OCI-LY7 (cell line): ENCODE data around the gene NUP160. TPM values are rescaled to one million over a fixed set of nuclear protein-coding genes. Genes with fewer than 3 reads are reported as not detected.
"Not testable (repeated sequence)": the region's sequence is repeated elsewhere in the genome, so short reads cannot be mapped to it uniquely, and the experiment has no call there.

Source experiments
- BruUV-seq: library from RNA; stranded (reverse); fragments of 400-500 nt; replicated peaks from 2 replicates; lab custom pipeline; 2021; lab: Mats Ljungman, UMichigan
- CTCF ChIA-PET: fragments of 300-600 bp; sonication (Branson Sonifier 250); formaldehyde crosslinking; loops from one replicate; lab custom pipeline; 2022; ENCODE audit warnings: antibody characterized with exemption; ENCODE audit not compliant: unreplicated experiment; lab: Charles Lee
- POLR2A ChIA-PET: fragments of 300-600 bp; sonication (Branson Sonifier 250); formaldehyde crosslinking; loops from one replicate; lab custom pipeline; 2022; ENCODE audit warnings: antibody characterized with exemption; lab: Charles Lee
- DNase-seq: peaks from one replicate; pipeline ENCODE4 v3.0.0-alpha.2; 2015; ENCODE audit warnings: low spot score
- H2AFZ ChIP-seq: fragments of 200-600 bp; sonication (generic), shearing (Covaris generic); 2 replicates; pipeline ENCODE4 v1.6.1; 2014; ENCODE audit warnings: mild to moderate bottlenecking, antibody characterized with exemption, low read length, moderate library complexity
- H3K27ac ChIP-seq: fragments of 200-600 bp; sonication (generic); 2 replicates; pipeline ENCODE4 v1.5.1; 2014; ENCODE audit warnings: mixed run types, low read depth, mild to moderate bottlenecking, moderate library complexity, low read length, inconsistent platforms; ENCODE audit not compliant: poor library complexity, severe bottlenecking
- H3K36me3 ChIP-seq: fragments of 200-600 bp; sonication (generic); 2 replicates; pipeline ENCODE4 v1.6.1; 2014; ENCODE audit warnings: mild to moderate bottlenecking, antibody characterized with exemption, low read length, moderate library complexity, mixed read lengths; ENCODE audit not compliant: insufficient read depth
- H3K4me1 ChIP-seq: fragments of 200-600 bp; sonication (generic); 2 replicates; pipeline ENCODE4 v1.5.1; 2014; ENCODE audit warnings: mild to moderate bottlenecking, low read length; ENCODE audit not compliant: insufficient read depth, poor library complexity, severe bottlenecking
- H3K4me2 ChIP-seq: fragments of 200-600 bp; sonication (generic); 2 replicates; pipeline ENCODE4 v1.6.1; 2014; ENCODE audit warnings: mild to moderate bottlenecking, low read length
- H3K4me3 ChIP-seq: fragments of 200-600 bp; sonication (generic); 2 replicates; pipeline ENCODE4 v1.5.1; 2014; ENCODE audit warnings: mild to moderate bottlenecking, low read depth, low read length; ENCODE audit not compliant: poor library complexity, severe bottlenecking
- H3K79me2 ChIP-seq: fragments of 200-600 bp; sonication (generic); 2 replicates; pipeline ENCODE4 v1.6.1; 2016; ENCODE audit warnings: low read depth, mild to moderate bottlenecking, low read length, moderate library complexity, mixed read lengths; ENCODE audit not compliant: insufficient read depth
- H3K9me2 ChIP-seq: fragments of 200-600 bp; sonication (generic); 2 replicates; pipeline ENCODE4 v1.6.1; 2016; ENCODE audit warnings: mild to moderate bottlenecking, low read length, mixed read lengths; ENCODE audit not compliant: insufficient read depth
- H3K9me3 ChIP-seq: fragments of 200-600 bp; sonication (generic); 2 replicates; pipeline ENCODE4 v1.6.1; 2014; ENCODE audit warnings: mild to moderate bottlenecking, mixed run types, low read length, mixed read lengths
- H4K20me1 ChIP-seq: fragments of 200-600 bp; sonication (generic); 2 replicates; pipeline ENCODE4 v1.6.1; 2014; ENCODE audit warnings: mild to moderate bottlenecking, antibody characterized with exemption, low read length, moderate library complexity, mixed read lengths; ENCODE audit not compliant: insufficient read depth
- CTCF ChIP-seq: fragments of 200-600 bp; sonication (generic); conservative IDR thresholded peaks from 2 replicates; pipeline ENCODE4 v1.5.1; 2014; ENCODE audit warnings: mild to moderate bottlenecking, antibody characterized with exemption, low read length, moderate library complexity, mixed read lengths
- EZH2phosphoT487 ChIP-seq: fragments of 200-600 bp; sonication (generic); IDR thresholded peaks from 2 replicates; pipeline ENCODE4 v1.6.1; 2018; ENCODE audit warnings: low read depth, borderline replicate concordance, mild to moderate bottlenecking, mixed run types, antibody characterized with exemption, low read length, moderate library complexity, mixed read lengths
- intact Hi-C: fragments of 100-400 bp; cut with micrococcal nuclease; formaldehyde crosslinking; loops from one replicate; pipeline ENCODE4 v1.10.0; 2022; ENCODE audit not compliant: unreplicated experiment
- total RNA-seq, 2 experiments: library from RNA; depleted of rRNA in 1 of 2; stranded (reverse); fragments of >200 nt in 1 of 2; shearing (Covaris generic) in 1 of 2; gene quantifications; 2 replicates each; pipeline ENCODE4 v1.2.3, GENCODE V29; 2014 to 2022

Gene NUP160
- total RNA-seq, 2 experiments from 2014 or later = 32.0 to 70.6 TPM

DNA sequence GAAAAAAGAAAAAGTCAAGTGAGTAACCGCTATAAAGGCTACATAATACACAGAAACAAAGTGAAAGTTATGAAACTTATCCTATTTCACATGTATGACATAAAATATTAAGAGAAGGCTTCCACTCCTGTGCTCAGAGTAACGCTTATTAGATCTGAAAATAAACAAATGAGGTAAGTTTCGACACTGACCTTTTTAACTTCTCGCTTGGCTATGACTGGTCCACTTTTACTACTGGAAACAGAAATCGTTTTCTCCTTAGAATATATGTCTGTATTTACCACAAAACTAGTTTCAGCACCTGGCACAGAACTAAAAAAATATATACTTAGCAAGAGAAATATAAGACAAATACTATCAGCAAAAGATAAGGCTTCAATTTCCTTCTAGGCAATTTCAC lies 97.4 kb downstream of the NUP160 start:
- Histone ChIP-seq H3K4me1 (no peaks in the 10 kb centered on the region), H3K4me2 (no peak overlapping the region), H3K4me3 (no peak overlapping the region), H2AFZ (no peak overlapping the region), H3K9me3 (0 out of 2 replicates have a peak, but pooled peaks cover 3% of the 10 kb centered on the region), H3K36me3 (peaks cover 96% of the 10 kb centered on the region), H3K79me2 (peaks cover 5% of the 10 kb centered on the region; the same call in 1 of the 2 replicates), H4K20me1 (0 out of 2 replicates have a peak, but pooled peaks cover 6% of the 10 kb centered on the region), H3K9me2 (no peaks in the 10 kb centered on the region), H3K27ac (no peak overlapping the region)
- TF ChIP-seq EZH2phosphoT487 (no peak), CTCF (no peak)
- ChIA-PET CTCF (no interaction called here), POLR2A (no interaction called here)
- no peak for DNase-seq
- no TSS peak for BruUV-seq
- intact Hi-C loops = no loop called here

DNA sequence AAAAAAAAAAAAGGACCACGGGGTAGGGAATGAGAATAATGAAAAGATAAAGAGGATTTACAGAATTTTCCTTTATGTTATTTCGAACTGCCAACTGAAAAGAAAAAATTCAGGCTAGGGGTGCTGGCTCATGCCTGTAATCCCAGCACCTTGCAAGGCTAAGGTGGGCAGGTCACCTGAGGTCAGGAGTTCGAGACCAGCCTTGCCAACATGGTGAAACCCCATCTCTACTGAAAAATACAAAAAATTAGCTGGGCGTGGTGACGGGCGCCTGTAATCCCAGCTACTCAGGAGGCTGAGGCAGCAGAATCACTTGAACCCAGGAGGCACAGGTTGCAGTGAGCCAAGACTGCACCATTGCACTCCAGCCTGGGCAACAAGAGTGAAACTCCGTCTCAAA lies 105.7 kb downstream of the NUP160 start:
- H3K9me2 ChIP-seq, DNase-seq, H3K9me3 ChIP-seq, H3K4me3 ChIP-seq, H3K79me2 ChIP-seq, H3K4me1 ChIP-seq, CTCF ChIA-PET, BruUV-seq, H3K4me2 ChIP-seq, H2AFZ ChIP-seq, H4K20me1 ChIP-seq, H3K27ac ChIP-seq: not testable (repeated sequence)
- POLR2A ChIA-PET = interaction anchor here (0.9 kb wide), 1 partner anchor 27 kb away, joined by 3 read pairs; the partner anchor contains the start of gene AGBL2
- H3K36me3 ChIP-seq = peaks cover 100% of the 10 kb centered on the region
- intact Hi-C loops = loop anchor here (5.0 kb wide), 1 partner anchor 70 kb away; no protein-coding TSS in a partner anchor

GRCh38 chr11:47737817-47738216 lies 110.3 kb downstream of the NUP160 start:
- DNase-seq, H3K9me3 ChIP-seq, H2AFZ ChIP-seq, H3K4me2 ChIP-seq, H4K20me1 ChIP-seq, intact Hi-C loops, CTCF ChIA-PET, H3K27ac ChIP-seq, BruUV-seq, H3K79me2 ChIP-seq, H3K4me1 ChIP-seq, H3K4me3 ChIP-seq, H3K9me2 ChIP-seq: not testable (repeated sequence)
- peaks cover 99% of the 10 kb centered on the region for H3K36me3 ChIP-seq
- POLR2A ChIA-PET = interaction anchor here (1.0 kb wide), 1 partner anchor 10 kb away, joined by 3 read pairs; no protein-coding TSS in a partner anchor

DNA sequence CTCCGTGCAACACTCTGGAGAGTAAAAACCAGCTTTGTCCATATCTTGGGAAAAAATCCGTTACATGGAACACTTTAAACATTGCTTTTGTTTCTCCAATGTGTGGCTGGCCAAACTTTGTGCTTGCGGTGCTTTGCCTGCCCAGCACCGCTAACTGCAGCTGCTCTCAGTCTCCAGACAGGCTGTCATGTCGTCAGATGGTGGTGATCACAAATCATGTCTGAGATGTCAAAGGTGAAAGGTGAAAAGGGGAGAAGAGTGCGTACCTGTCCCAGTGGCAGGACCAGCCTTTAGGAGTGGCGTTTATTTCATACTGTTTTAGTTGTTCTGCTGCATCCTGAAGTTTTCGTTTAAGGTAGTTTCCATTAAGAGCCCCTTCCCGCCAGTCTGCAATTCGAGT lies 115.9 kb downstream of the NUP160 start:
- H3K9me3 ChIP-seq = no peaks in the 10 kb centered on the region
- no peaks in the 10 kb centered on the region for H3K9me2 ChIP-seq
- H3K27ac ChIP-seq = no peak overlapping the region
- BruUV-seq = no TSS peak
- H3K4me1 ChIP-seq = no peaks in the 10 kb centered on the region
- ChIA-PET CTCF (no interaction called here), POLR2A (no interaction called here)
- no peak overlapping the region for H3K4me3 ChIP-seq
- DNase-seq = no peak
- H3K4me2 ChIP-seq = no peak overlapping the region
- TF ChIP-seq EZH2phosphoT487 (no peak), CTCF (no peak)
- no peaks in the 10 kb centered on the region; the same call in 1 of the 2 replicates for H4K20me1 ChIP-seq
- H3K79me2 ChIP-seq = peaks cover 6% of the 10 kb centered on the region; the same call in 1 of the 2 replicates
- peaks cover 98% of the 10 kb centered on the region for H3K36me3 ChIP-seq
- H2AFZ ChIP-seq = no peak overlapping the region
- intact Hi-C loops = no loop called here
